GM21390 (cell line): ENCODE data around the gene KIAA1549.

ENCODE experiments used
- ATAC-seq: cut with Tn5 transposase; IDR thresholded peaks from one replicate; pipeline ENCODE4 v1.9.1; 2021; ENCODE audit not compliant: unreplicated experiment

Gene KIAA1549

GRCh38 chr7:138861051-138861450, 120.1 kb downstream of the KIAA1549 start:
- no peak for ATAC-seq

GRCh38 chr7:138857728-138858127, 123.5 kb downstream of the KIAA1549 start:
- ATAC-seq = no peak

GRCh38 chr7:138854115-138854645, 127.0 kb downstream of the KIAA1549 start:
- ATAC-seq = no peak

GRCh38 chr7:138853448-138853847, 127.7 kb downstream of the KIAA1549 start:
- ATAC-seq = no peak

GRCh38 chr7:138852469-138852868, 128.7 kb downstream of the KIAA1549 start:
- ATAC-seq = no peak

GRCh38 chr7:138849701-138850100, 131.5 kb downstream of the KIAA1549 start:
- no peak for ATAC-seq

GRCh38 chr7:138848056-138848980, 132.9 kb downstream of the KIAA1549 start:
- ATAC-seq = no peak

GRCh38 chr7:138845711-138846110, 135.5 kb downstream of the KIAA1549 start:
- ATAC-seq = no peak

- ATAC-seq = no peak
Measured at GRCh38 chr7:138843632-138844580, 137.3 kb downstream of the KIAA1549 start.

- ATAC-seq = no peak
Measured at GRCh38 chr7:138842111-138842510, 139.1 kb downstream of the KIAA1549 start.

- ATAC-seq = no peak
Measured at GRCh38 chr7:138838166-138838565, 143.0 kb downstream of the KIAA1549 start.

GRCh38 chr7:138837627-138838026, 143.6 kb downstream of the KIAA1549 start:
- ATAC-seq = no peak

- ATAC-seq = no peak
Measured at GRCh38 chr7:138835087-138835486, 146.1 kb downstream of the KIAA1549 start.

- no peak for ATAC-seq
Measured at GRCh38 chr7:138834583-138834982, 146.6 kb downstream of the KIAA1549 start.

GRCh38 chr7:138833596-138833995, 147.6 kb downstream of the KIAA1549 start:
- no peak for ATAC-seq

- no peak for ATAC-seq
Measured at GRCh38 chr7:138832966-138833365, 148.2 kb downstream of the KIAA1549 start.

GRCh38 chr7:138829335-138829734, 151.9 kb downstream of the KIAA1549 start:
- ATAC-seq = no peak

GRCh38 chr7:138828302-138828701, 152.9 kb downstream of the KIAA1549 start:
- ATAC-seq = no peak

- ATAC-seq = no peak
Measured at GRCh38 chr7:138825049-138825721, 156.0 kb downstream of the KIAA1549 start.

GRCh38 chr7:138822867-138823535, 158.2 kb downstream of the KIAA1549 start:
- ATAC-seq = no peak
